HG02571 (cell line): ENCODE results near the gene SSU72.

Experiments
- ATAC-seq: cut with Tn5 transposase; IDR thresholded peaks from one replicate; pipeline ENCODE4 v1.9.1; 2021; ENCODE audit warnings: mild to moderate bottlenecking, moderate library complexity; ENCODE audit not compliant: unreplicated experiment

SSU72 gene

GRCh38 chr1:1574721-1575537, at the start of gene SSU72:
SSU72 (minus strand) TSS chr1:1574863; CDS start chr1:1574557, 306 bp downstream.
- peak; percentile 75 for ATAC-seq

- no peak for ATAC-seq
These were observed 49.2 kb upstream of the SSU72 start for GRCh38 chr1:1623631-1624442.

DNA sequence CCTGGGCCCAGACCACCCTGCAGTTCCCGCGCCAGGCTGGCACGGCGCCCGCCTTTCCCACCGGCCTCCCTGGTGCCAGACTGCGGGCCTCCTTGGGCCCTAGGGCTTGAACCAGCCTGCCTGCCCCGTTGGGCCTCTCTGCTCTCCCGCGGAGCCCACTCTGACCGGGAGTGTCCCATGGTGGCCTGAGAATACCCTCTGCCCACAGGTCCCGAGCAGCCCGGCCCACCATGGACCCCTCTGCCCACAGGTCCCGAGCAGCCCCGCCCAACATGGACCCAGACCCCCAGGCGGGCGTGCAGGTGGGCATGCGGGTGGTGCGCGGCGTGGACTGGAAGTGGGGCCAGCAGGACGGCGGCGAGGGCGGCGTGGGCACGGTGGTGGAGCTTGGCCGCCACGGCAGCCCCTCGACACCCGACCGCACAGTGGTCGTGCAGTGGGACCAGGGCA, 48.5 kb upstream of the SSU72 start:
- no peak for ATAC-seq

GRCh38 chr1:1622788-1623094, 48.1 kb upstream of the SSU72 start:
- ATAC-seq = no peak

- no peak for ATAC-seq
These were observed 47.5 kb upstream of the SSU72 start for GRCh38 chr1:1622010-1622787.

DNA sequence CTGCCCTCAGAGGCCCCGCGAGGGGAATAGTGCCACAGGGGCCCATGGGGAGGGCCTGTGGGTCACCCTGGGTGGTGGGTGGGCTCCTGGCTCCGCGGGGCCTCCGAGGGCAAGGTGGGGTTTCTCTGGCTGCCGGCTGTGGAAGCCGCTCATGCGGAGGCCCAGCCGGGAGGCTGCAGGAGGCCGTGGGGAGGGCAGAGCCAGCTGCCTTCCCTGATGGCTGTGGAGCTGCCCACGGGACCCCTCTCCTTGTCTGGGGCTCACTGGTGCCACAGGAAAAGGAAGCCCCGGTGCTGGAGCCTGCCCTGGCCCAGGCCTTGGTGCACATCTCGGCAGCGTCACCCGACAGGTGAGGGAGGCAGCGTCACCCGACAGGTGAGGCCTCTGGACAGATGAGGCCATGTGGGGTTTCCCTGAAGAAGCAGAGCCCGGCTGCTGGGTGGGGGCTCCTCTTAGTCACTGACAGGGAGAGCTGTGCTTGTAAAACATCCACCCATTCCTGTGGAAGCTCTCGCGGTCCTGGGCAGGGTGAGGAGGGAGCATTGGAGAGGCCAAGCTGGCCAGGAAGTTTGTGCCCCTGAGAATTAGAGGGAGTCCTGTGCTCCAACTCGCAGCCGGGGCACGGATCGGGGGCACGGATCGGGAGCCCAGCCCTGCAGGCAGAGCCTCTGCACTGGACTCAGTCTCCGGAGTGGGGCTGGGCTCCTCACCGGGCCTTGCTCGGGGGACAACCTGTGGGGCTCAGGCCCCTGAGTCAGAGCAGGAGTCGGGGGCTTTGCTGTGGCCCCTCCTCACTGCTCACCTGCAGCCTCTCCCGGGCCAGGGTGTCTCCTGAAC, 46.7 kb upstream of the SSU72 start:
- no peak for ATAC-seq

- no peak for ATAC-seq
These were observed 45.9 kb upstream of the SSU72 start for GRCh38 chr1:1620433-1621139.

- ATAC-seq = no peak
These were observed 45.3 kb upstream of the SSU72 start for GRCh38 chr1:1619917-1620361.

GRCh38 chr1:1618396-1619068, 43.9 kb upstream of the SSU72 start:
- ATAC-seq = no peak

DNA sequence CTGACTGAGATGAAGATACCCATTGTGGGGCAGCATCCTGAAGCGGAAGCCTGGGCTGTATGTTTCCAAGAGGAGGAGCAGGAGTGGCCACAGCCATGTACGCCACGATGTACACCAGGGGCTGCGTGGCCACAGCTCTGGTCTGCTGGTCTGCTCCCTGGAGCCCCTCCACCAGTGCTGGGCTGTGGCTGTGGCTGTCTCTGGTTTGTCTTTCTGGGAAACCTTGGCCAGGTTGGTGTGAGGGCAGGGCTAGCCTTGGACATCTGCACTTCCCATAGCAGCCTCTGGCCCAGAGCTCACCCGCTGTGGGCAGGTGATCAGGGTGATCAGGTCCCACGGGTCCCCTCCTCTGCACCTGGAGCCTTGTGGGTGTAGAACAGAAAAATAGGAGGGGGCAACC, 43.3 kb upstream of the SSU72 start:
- ATAC-seq = no peak

- no peak for ATAC-seq
These were observed 42.9 kb upstream of the SSU72 start for GRCh38 chr1:1617516-1617915.

DNA sequence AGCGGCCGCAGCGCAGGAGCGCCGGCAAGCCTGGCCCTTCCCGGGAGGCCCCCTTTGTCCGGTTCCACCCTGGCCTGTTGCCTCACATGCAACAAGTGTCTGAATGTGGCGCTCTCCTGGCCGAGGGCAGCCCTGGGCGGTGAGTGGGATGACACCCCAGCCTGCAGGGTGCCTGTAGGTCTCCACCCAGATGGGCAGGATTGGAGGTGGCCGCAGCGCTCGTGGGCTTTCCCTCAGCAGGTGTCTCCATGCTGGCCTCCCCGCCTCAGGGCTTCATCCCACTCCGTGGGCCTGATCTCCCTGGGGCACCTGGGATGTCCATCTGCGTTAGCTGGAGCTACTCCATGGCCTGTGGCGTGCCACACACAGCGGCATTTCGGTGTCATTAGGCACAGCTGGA, 42.2 kb upstream of the SSU72 start:
- ATAC-seq = no peak

- peak; percentile 24 for ATAC-seq
These were observed 41.6 kb upstream of the SSU72 start for GRCh38 chr1:1616045-1616790.

- peak; percentile 78 for ATAC-seq
These were observed 40.8 kb upstream of the SSU72 start, which contains the start of gene MIB2 for GRCh38 chr1:1615256-1616044. MIB2 (plus strand) TSS chr1:1615500; CDS start chr1:1623453, 7,953 bp downstream.

- ATAC-seq = no peak
These were observed 40.2 kb upstream of the SSU72 start for GRCh38 chr1:1614954-1615255.

- no peak for ATAC-seq
These were observed 39.7 kb upstream of the SSU72 start for GRCh38 chr1:1614204-1614953.

GRCh38 chr1:1613509-1614082, 38.9 kb upstream of the SSU72 start:
- no peak for ATAC-seq
